ENCODE data around the gene FAM234A.
"Not testable (repeated sequence)": the region's sequence is repeated elsewhere in the genome, so short reads cannot be mapped to it uniquely, and the experiment has no call there.

DNA sequence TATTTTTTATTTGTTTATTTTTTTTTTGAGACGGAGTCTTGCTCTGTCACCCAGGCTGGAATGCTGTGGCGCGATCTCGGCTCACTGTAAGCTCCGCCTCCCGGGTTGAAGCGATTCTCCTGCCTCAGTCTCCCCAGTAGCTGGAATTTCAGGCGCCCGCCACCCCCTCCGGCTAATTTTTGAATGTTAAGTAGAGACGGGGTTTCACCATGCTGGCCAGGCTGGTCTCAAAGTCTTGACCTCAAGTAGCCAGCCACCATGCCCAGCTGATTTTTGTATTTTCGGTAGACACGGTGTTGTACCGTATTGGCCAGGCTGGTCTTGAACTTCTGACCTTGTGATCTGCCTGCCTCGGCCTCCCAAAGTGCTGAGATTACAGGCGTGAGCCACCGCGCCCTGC lies 4.3 kb upstream of the FAM234A start:
- TF ChIP-seq, protein P1, sequence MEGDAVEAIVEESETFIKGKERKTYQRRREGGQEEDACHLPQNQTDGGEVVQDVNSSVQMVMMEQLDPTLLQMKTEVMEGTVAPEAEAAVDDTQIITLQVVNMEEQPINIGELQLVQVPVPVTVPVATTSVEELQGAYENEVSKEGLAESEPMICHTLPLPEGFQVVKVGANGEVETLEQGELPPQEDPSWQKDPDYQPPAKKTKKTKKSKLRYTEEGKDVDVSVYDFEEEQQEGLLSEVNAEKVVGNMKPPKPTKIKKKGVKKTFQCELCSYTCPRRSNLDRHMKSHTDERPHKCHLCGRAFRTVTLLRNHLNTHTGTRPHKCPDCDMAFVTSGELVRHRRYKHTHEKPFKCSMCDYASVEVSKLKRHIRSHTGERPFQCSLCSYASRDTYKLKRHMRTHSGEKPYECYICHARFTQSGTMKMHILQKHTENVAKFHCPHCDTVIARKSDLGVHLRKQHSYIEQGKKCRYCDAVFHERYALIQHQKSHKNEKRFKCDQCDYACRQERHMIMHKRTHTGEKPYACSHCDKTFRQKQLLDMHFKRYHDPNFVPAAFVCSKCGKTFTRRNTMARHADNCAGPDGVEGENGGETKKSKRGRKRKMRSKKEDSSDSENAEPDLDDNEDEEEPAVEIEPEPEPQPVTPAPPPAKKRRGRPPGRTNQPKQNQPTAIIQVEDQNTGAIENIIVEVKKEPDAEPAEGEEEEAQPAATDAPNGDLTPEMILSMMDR (IDR thresholded peaks at IDR 0.05) = not testable (repeated sequence)
- not testable (repeated sequence) for TF ChIP-seq POLR2AphosphoS5, TCF7L2 (IDR thresholded peaks at IDR 0.05; ENCODE audit: low read depth, low read length)
- TF ChIP-seq, protein P2, sequence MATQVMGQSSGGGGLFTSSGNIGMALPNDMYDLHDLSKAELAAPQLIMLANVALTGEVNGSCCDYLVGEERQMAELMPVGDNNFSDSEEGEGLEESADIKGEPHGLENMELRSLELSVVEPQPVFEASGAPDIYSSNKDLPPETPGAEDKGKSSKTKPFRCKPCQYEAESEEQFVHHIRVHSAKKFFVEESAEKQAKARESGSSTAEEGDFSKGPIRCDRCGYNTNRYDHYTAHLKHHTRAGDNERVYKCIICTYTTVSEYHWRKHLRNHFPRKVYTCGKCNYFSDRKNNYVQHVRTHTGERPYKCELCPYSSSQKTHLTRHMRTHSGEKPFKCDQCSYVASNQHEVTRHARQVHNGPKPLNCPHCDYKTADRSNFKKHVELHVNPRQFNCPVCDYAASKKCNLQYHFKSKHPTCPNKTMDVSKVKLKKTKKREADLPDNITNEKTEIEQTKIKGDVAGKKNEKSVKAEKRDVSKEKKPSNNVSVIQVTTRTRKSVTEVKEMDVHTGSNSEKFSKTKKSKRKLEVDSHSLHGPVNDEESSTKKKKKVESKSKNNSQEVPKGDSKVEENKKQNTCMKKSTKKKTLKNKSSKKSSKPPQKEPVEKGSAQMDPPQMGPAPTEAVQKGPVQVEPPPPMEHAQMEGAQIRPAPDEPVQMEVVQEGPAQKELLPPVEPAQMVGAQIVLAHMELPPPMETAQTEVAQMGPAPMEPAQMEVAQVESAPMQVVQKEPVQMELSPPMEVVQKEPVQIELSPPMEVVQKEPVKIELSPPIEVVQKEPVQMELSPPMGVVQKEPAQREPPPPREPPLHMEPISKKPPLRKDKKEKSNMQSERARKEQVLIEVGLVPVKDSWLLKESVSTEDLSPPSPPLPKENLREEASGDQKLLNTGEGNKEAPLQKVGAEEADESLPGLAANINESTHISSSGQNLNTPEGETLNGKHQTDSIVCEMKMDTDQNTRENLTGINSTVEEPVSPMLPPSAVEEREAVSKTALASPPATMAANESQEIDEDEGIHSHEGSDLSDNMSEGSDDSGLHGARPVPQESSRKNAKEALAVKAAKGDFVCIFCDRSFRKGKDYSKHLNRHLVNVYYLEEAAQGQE (IDR thresholded peaks at IDR 0.05; ENCODE audit: insufficient read depth in 1 of 2, low read depth in 2 of 2, low read length in 1 of 2) = not testable (repeated sequence)
